ENCODE data around the gene MGA.

MGA gene

DNA sequence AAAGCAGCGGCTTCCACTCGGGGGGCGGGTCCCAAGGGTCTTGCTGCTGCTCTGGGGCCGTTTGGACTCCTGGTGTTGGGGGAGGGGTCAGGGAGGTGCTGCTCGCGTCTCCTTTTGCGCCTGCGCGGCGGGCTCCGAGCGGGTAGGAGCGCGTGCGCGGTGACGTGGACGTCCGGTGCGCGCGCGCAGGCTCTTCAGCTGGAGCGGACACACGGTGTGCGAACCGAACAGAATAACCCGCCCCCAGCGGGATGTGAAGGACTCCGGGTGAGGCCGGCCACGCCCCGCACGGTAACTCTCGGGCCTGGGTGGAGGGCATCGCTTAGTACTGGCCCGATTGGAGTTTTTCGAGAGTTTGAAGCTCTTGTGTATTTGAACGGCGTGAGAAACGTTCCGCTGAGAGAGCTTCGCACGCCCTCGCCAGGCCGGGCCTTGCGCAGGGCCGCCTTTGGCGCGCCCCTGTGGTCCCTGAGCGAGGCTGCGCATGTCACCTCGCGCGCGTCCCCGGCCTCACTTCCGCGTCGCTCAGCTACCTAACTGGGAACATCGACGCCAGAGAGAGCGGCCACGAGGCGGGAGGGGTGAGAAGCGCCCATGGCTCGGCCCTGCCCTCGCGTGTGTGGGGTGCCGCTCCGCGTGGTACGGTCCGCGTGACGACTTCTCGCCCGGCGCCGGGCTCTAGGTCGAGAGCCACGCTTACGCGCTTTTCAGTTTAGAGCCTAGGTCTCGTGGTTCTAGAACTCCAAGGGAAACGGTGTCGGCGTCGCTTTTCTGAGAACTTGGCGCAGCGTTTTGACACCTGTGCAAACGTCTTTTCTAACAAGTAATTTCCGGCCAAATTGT lies at the start of gene MGA:
TSS of gene MGA (plus strand) at position 171 of the 843 bp plus-strand sequence.
- no peak for FAIRE-seq

DNA sequence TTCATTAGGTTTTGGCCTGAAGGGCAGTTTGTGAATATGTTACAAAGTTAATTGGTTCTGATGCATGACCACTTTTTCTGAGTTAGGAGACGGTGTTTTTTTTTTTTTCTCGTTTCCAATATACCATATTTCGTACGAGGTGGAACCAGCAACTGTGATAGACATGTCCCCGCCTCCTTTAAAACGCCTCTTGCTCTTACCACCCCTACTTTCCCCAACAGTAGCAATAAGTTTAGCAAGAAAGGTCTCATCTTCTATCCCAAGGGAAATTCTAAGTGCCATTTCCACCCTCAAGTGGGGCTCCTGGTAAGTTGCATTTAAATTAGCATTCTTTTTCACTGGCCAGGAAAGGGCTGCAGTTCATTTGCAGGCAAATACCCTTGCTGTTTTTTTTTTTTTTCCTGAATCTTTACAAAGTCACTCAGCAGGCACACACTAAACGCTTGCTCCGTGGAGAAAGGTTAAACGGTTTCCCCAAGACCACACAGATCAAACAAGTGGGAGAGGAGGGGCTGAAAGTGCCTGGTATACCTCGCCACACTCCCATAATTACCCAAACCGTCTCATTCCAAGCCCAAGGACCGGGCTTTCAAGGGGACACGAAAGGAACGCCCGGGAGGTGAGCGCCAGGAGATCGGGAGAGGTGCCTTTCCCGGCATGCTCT lies 39.5 kb upstream of the MGA start:
- no peak for FAIRE-seq

DNA sequence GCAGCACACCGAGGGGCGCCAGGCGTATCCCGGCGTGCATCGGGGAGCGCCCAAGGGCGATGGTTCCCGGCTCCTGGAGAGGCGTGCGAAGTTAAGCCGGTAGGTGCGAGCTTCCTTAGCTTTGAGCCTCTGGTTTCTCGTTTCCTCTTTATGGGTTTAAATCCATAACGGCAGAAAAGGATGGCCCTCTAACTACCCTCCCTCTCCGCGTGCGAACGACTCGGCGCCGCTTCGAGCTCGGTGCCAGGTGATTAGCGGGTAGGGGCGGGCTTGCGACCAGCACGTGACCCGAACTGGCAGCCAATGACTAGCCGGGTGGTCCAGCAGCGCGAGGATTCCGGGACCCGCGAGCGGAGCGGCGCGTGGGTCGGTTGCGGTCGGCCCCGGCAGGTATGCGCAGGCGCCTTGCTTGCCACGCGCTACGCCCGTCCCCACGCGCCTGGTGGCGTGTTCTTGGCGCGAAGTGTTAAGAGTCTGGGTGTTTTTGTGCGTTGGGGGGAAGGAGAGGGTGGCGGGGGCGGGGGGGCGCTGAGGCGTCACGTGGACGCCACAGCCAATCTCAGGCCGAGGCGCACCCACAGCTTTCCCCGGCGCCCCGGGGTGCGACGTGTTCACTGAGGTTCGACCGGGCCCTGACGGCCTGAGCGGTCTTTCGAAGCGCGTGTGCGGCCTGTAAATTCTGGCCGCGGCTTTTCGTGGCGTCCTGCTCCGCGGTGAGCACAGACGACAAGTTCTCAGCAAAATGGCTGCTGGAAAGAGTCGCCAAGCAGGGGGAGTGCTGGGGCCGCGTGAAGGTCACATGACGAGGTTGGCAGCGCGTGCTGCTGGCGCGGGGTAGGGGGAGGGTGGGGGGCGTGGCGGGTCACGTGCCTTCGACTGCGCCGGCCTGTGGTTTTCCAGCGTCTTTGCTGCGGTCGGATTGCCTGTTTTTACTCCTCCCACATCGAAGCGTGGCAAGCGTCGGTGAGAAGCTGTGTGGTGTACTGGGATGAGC lies 38.7 kb upstream of the MGA start:
- FAIRE-seq, result no peak

DNA sequence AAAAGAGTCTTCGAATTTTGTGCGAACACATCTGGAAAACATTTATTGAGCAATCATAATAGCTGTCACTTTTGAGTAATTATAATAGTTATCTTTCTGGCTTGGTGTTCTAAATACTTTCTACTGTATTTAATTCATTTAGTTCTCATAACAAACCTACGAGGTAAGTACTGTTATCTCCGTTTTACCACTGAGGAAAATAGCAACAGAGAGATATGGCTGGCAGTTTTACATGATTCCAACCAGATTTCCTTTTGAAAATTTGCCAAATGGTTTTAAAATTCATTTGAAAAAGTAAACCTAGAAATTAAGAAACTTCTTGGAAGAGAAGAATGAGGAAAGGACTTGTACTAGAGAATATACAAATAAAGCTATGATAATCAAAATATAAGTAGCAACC lies 37.3 kb upstream of the MGA start:
- no peak for FAIRE-seq

DNA sequence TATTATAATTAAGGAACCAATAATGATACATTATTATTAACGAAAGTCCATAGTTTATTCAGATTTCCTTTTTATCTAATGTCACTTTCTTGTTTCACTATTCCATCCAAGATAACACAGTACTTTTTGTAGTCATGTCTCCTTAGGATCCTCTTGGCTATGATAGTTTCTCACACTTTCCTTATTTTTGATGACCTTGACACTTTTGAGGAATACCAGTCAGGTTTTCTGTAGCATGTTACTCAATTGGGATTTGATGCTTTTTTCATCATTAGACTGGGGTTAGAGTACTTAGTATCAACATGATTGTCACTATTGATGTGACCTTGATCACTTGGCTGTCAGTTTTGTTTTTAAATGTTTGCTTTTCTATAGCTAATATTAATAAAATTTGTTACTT lies 33.0 kb upstream of the MGA start:
- no peak for FAIRE-seq

DNA sequence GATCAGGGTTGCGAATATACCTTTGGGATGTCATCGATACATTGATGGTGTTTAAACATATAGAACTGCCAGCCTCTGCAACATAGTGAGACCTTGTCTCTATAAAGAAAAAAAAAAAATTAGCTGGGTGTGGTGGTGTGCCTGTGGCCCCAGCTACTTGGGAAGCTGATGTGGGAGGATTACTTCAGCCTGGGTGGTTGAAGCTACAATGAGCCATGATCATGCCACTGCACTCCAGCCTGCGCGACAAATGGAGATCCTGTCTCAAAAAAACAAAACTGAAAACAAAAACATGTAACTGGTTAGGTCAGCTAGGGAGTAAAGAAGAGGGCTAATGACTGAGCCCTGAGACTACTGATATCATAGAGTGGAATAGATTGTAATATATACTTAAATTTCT lies 30.7 kb upstream of the MGA start:
- FAIRE-seq, result no peak

- no peak for FAIRE-seq
Observed at GRCh38 chr15:41629883-41630282, 30.3 kb upstream of the MGA start.

GRCh38 chr15:41630616-41631217 lies 29.5 kb upstream of the MGA start:
- no peak for FAIRE-seq

- FAIRE-seq, result no peak
Observed at GRCh38 chr15:41631880-41632470, 28.2 kb upstream of the MGA start.

- FAIRE-seq, result no peak
Observed at GRCh38 chr15:41633609-41634008, 26.6 kb upstream of the MGA start.

- FAIRE-seq, result no peak
Observed at GRCh38 chr15:41634072-41634626, 26.1 kb upstream of the MGA start.

- FAIRE-seq, result no peak
Observed at GRCh38 chr15:41637086-41637485, 23.1 kb upstream of the MGA start.

DNA sequence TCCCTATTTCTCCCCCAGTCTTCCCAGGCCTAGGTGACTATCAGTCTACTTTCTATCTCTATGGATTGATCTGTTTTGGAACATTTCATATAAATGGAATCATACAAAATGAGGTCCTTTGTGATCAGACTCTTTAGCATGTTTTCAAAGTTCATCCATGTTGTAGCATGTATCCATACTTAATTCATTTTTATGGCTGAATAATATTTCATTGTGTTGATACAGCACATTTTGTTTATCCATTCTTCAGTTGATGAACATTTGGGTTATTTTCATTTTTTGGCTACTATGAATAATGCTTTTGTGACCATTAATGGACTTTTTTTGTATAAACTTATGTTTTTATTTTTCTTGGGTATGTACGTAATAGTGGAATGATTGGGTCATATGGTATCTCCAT lies 19.2 kb upstream of the MGA start:
- no peak for FAIRE-seq

GRCh38 chr15:41647262-41647661 lies 12.9 kb upstream of the MGA start:
- no peak for FAIRE-seq

GRCh38 chr15:41648097-41648496 lies 12.1 kb upstream of the MGA start:
- no peak for FAIRE-seq

DNA sequence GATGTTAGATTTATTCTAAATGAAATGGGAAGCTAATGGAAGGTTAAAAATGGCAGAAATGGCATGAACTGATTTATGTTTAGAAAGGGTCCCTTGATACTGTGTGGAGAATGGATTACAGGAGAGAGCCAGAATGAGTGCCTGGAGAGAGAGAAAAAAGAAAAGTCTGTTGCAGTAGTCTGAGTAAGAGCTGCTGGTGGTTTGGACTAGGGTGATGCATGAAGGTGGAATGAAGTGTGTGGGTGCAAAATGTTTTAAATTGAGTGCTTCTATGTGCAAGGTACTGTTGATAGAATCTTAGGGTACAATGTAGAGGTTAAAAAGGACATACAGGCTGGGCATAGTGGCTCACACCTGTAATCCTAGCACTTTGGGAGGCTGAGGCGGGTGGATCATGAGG lies 11.4 kb upstream of the MGA start:
- no peak for FAIRE-seq

DNA sequence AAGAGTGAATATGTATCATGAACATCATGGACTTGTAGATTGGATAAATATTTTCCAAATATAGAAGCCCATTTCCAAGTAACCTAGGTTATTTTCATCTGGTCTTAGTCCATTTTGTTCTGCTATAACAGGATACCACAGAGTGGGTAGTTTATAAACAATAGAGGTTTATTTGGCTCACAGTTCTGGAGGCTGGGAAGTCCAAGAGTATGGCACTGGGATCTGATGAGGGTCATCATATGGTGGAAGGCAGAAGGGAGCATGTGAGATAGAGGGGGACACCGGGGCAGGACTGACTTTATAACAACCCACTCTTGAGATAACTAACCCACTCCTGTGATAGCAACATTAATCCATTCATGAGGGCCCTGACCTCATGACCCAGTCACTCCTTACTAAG lies 9.4 kb upstream of the MGA start:
- FAIRE-seq, result no peak

GRCh38 chr15:41651373-41651772 lies 8.8 kb upstream of the MGA start:
- FAIRE-seq, result no peak

DNA sequence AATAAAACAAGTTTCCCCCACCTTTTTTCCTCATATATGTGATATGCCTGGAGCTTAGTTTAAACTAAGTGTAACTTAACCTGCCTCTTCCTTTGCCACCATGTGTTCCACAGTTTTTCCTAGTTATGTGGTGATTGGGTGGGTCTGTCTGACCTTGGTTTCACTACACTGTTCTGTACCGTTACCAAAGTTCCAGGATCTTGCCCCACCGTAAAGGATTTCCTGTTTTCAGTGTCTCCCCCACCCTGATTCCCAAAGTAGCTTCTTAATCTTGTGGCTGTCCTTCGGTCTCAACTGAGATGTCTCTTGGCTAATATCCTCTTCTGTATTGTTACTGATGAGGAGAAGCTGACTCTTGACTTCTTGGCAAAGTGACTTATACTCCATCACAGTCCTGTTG lies 6.4 kb upstream of the MGA start:
- no peak for FAIRE-seq

DNA sequence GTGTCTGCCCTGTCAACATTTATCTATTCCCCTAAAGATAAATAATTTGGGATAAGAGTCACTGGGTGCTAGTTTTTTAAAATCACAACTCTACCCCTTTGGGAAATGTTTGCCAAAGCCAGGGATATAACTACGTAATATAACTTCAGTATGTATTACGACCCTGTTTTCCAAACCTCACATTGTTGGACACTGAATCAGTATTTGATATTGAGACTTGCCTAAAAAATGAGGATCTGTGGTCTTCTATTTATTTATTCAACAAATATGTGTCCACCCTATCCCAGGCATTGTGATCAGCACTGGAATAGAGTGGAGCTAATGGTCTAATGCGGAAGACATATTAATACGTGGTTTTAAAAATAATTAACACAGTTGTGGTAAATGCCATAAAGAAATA lies 4.5 kb upstream of the MGA start:
- no peak for FAIRE-seq

DNA sequence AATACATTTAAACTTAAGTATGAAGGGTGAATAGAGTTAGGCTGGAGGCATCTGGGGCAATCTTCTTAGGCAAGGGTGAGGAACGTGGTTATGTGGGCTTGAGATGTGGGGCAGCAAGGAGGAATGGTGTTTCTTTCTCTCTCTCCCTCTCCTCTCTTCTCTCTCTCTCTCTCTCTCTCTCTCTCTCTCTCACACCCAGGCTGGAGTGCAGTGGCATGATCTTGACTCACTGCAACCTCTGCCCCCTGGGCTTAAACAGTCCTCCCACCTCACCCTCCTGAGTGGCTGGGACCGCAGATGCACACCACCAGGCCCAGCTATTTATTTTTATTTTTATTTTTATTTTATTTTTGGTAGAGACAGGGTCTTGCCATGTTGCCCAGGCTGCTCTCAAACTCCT lies 4.0 kb upstream of the MGA start:
- FAIRE-seq, result no peak

GRCh38 chr15:41658689-41659088 lies 1.5 kb upstream of the MGA start:
- FAIRE-seq, result no peak

All from endometrium (tissue), 2 donors.